Right kidney (tissue), 1 donor: ENCODE data around the gene IL9R.
"Not testable (repeated sequence)": the region's sequence is repeated elsewhere in the genome, so short reads cannot be mapped to it uniquely, and the experiment has no call there.

Experiments used
- DNase-seq: peaks from one replicate; pipeline ENCODE4 v3.0.0-alpha.2; 2016

IL9R gene

DNA sequence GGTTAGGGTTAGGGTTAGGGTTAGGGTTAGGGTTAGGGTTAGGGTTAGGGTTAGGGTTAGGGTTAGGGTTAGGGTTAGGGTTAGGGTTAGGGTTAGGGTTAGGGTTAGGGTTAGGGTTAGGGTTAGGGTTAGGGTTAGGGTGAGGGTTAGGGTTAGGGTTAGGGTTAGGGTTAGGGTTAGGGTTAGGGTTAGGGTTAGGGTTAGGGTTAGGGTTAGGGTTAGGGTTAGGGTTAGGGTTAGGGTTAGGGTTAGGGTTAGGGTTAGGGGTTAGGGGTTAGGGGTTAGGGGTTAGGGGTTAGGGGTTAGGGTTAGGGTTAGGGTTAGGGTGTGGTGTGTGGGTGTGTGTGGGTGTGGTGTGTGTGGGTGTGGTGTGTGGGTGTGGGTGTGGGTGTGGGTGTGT is 33.0 kb downstream of the IL9R start:
- DNase-seq: not testable (repeated sequence)
